Esophagus squamous epithelium (tissue), 4 donors: ENCODE measurements around the gene SEMA6B.

ENCODE experiments used
- CTCF ChIP-seq, 6 experiments: fragments of 450-650 bp in 4 of 6; fragments of 200-600 bp in 2 of 6; sonication (generic) in 2 of 6; IDR thresholded peaks; one replicate each; pipeline ENCODE4 v1.5.1; 2016 to 2019; ENCODE audit warnings: antibody characterized with exemption in 6 of 6, mild to moderate bottlenecking in 4 of 6, moderate library complexity in 4 of 6
- POLR2A ChIP-seq, 4 donors: fragments of 450-650 bp; IDR thresholded peaks; one replicate each; pipeline ENCODE4 v1.6.1; 2017; ENCODE audit warnings: antibody characterized with exemption in 4 of 4, mild to moderate bottlenecking in 4 of 4, moderate library complexity in 3 of 4

- TF ChIP-seq CTCF (IDR thresholded peaks at IDR 0.05) (no peak), POLR2A (IDR thresholded peaks at IDR 0.05) (no peak)
Measured at GRCh38 chr19:4580961-4581665, 21.6 kb upstream of the SEMA6B start.
